IMR-90 (cell line): ENCODE measurements around the gene EGLN1. TPM values are rescaled to one million over a fixed set of nuclear protein-coding genes. Genes with fewer than 3 reads are reported as not detected.

ENCODE experiments used
- ATAC-seq: fragments of 200-7000 bp; cut with Tn5 transposase; 2 replicates; pipeline ENCODE4 v1.9.1; 2020; ENCODE audit warnings: low read depth, mild to moderate bottlenecking, moderate library complexity
- BruUV-seq: library from RNA; stranded (reverse); fragments of 400-500 nt; replicated peaks from 2 replicates; lab custom pipeline; 2021; lab: Mats Ljungman, UMichigan
- CTCF ChIA-PET: fragments of 300-600 bp; formaldehyde crosslinking; extraction: SDS; loops from one replicate; lab custom pipeline; 2021; ENCODE audit warnings: antibody characterized with exemption; lab: Yijun Ruan, JAX
- POLR2A ChIA-PET: fragments of 300-600 bp; sonication (Branson Sonifier 250); formaldehyde crosslinking; loops from one replicate; lab custom pipeline; 2022; ENCODE audit warnings: antibody characterized with exemption; ENCODE audit not compliant: unreplicated experiment; lab: Charles Lee
- DNase-seq: peaks from one replicate; pipeline ENCODE4 v3.0.0; 2013
- H2AFZ ChIP-seq: replicated peaks from 2 replicates; pipeline ENCODE3; 2013; ENCODE audit warnings: low read length, mild to moderate bottlenecking; ENCODE audit not compliant: poor library complexity
- H2AK5ac ChIP-seq: 2 replicates; pipeline ENCODE4 v1.6.1; 2013; ENCODE audit warnings: low read depth, low read length, inconsistent platforms
- H2AK9ac ChIP-seq: replicated peaks from 2 replicates; pipeline ENCODE3; 2013; ENCODE audit warnings: mild to moderate bottlenecking, low read depth, low read length, moderate library complexity; ENCODE audit not compliant: poor library complexity
- H2BK120ac ChIP-seq: 2 replicates; pipeline ENCODE4 v1.6.1; 2013; ENCODE audit warnings: low read depth, low read length, inconsistent platforms
- H2BK15ac ChIP-seq: 3 replicates; pipeline ENCODE4 v1.6.1; 2013; ENCODE audit warnings: low read depth, low read length, inconsistent platforms
- H2BK20ac ChIP-seq: 2 replicates; pipeline ENCODE4 v1.6.1; 2013; ENCODE audit warnings: low read depth, mild to moderate bottlenecking, inconsistent platforms, low read length, moderate library complexity
- H2BK5ac ChIP-seq: 2 replicates; pipeline ENCODE4 v1.6.1; 2013; ENCODE audit warnings: mild to moderate bottlenecking, low read depth, low read length, inconsistent platforms; ENCODE audit not compliant: poor library complexity, severe bottlenecking
- H3K14ac ChIP-seq: replicated peaks from 2 replicates; pipeline ENCODE4 v1.6.1; 2013; ENCODE audit warnings: low read depth, low read length, inconsistent platforms
- H3K18ac ChIP-seq: 2 replicates; pipeline ENCODE4 v1.6.1; 2013; ENCODE audit warnings: low read depth, low read length, control low read depth
- H3K23ac ChIP-seq: 2 replicates; pipeline ENCODE4 v1.6.1; 2013; ENCODE audit warnings: low read depth, low read length, inconsistent platforms
- H3K27ac ChIP-seq: 2 replicates; pipeline ENCODE4 v1.5.1; 2013; ENCODE audit warnings: mild to moderate bottlenecking, control low read depth, low read length; ENCODE audit not compliant: insufficient read depth
- H3K27me3 ChIP-seq: 2 replicates; pipeline ENCODE4 v1.6.1; 2013; ENCODE audit warnings: low read length; ENCODE audit not compliant: control insufficient read depth, insufficient read depth
- H3K36me3 ChIP-seq: 2 replicates; pipeline ENCODE4 v1.6.1; 2013; ENCODE audit warnings: low read length, mixed read lengths; ENCODE audit not compliant: control insufficient read depth, insufficient read depth
- H3K4ac ChIP-seq: 2 replicates; pipeline ENCODE4 v1.6.1; 2013; ENCODE audit warnings: low read depth, low read length, inconsistent platforms
- H3K4me1 ChIP-seq: 2 replicates; pipeline ENCODE4 v1.6.1; 2013; ENCODE audit warnings: low read length, mixed read lengths; ENCODE audit not compliant: control insufficient read depth, insufficient read depth
- H3K4me2 ChIP-seq: 2 replicates; pipeline ENCODE4 v1.6.1; 2013; ENCODE audit warnings: low read depth, mild to moderate bottlenecking, control low read depth, low read length, moderate library complexity
- H3K4me3 ChIP-seq: 2 replicates; pipeline ENCODE4 v1.5.1; 2013; ENCODE audit warnings: low read depth, mild to moderate bottlenecking, control low read depth, low read length, moderate library complexity; ENCODE audit not compliant: insufficient read depth
- H3K56ac ChIP-seq: 2 replicates; pipeline ENCODE4 v1.6.1; 2013; ENCODE audit warnings: low read length, inconsistent platforms; ENCODE audit not compliant: insufficient read depth; ENCODE audit errors: extremely low read depth
- H3K79me1 ChIP-seq, 2 experiments: 2 replicates each; pipeline ENCODE4 v1.6.1; 2013; ENCODE audit warnings: low read length in 2 of 2, inconsistent platforms in 1 of 2, low read depth in 1 of 2
- H3K9ac ChIP-seq: 2 replicates; pipeline ENCODE4 v1.6.1; 2013; ENCODE audit warnings: low read depth, low read length, control low read depth
- H3K9me1 ChIP-seq: 2 replicates; pipeline ENCODE4 v1.6.1; 2013; ENCODE audit warnings: low read length, inconsistent platforms; ENCODE audit not compliant: insufficient read depth
- H3K9me3 ChIP-seq: 2 replicates; pipeline ENCODE4 v1.6.1; 2013; ENCODE audit warnings: low read length; ENCODE audit not compliant: control insufficient read depth, insufficient read depth
- H4K20me1 ChIP-seq: 2 replicates; pipeline ENCODE4 v1.6.1; 2013; ENCODE audit warnings: low read length, inconsistent platforms; ENCODE audit not compliant: insufficient read depth
- H4K5ac ChIP-seq: 2 replicates; pipeline ENCODE4 v1.6.1; 2013; ENCODE audit warnings: mild to moderate bottlenecking, low read depth, low read length, control low read depth
- H4K8ac ChIP-seq, 2 experiments: 2 replicates each; pipeline ENCODE4 v1.6.1; 2013; ENCODE audit warnings: low read depth in 2 of 2, low read length in 2 of 2, control low read depth in 1 of 2, inconsistent platforms in 1 of 2
- H4K91ac ChIP-seq: 2 replicates; pipeline ENCODE4 v1.6.1; 2013; ENCODE audit warnings: low read depth, low read length, inconsistent platforms; ENCODE audit not compliant: insufficient read depth
- CEBPB ChIP-seq: IDR thresholded peaks from 2 replicates; pipeline ENCODE4 v1.6.1; 2012; ENCODE audit warnings: low read depth, low read length, improper control_type of control experiment
- MAFK ChIP-seq: IDR thresholded peaks from 2 replicates; pipeline ENCODE4 v1.6.1; 2012; ENCODE audit warnings: low read depth, low read length, improper control_type of control experiment
- MAZ ChIP-seq: IDR thresholded peaks from 2 replicates; pipeline ENCODE4 v1.6.1; 2012; ENCODE audit warnings: low read depth, mild to moderate bottlenecking, low read length, improper control_type of control experiment, moderate library complexity, borderline replicate concordance
- MXI1 ChIP-seq: IDR thresholded peaks from 2 replicates; pipeline ENCODE4 v1.6.1; 2012; ENCODE audit warnings: low read depth, mild to moderate bottlenecking, low read length, moderate library complexity, borderline replicate concordance
- RCOR1 ChIP-seq: IDR thresholded peaks from 2 replicates; pipeline ENCODE4 v1.6.1; 2012; ENCODE audit warnings: mild to moderate bottlenecking, low read length, improper control_type of control experiment; ENCODE audit not compliant: insufficient replicate concordance
- dilution Hi-C: fragments of 300-500 bp; cut with HindIII; formaldehyde crosslinking; loops from one replicate; pipeline ENCODE4 v1.14.3; 2018; ENCODE audit warnings: low sequenced_read_pairs; ENCODE audit not compliant: unreplicated experiment
- in situ Hi-C: fragments of 300-500 bp; cut with MboI; formaldehyde crosslinking; loops from 3 replicates; pipeline ENCODE4 v1.14.3; 2019; ENCODE audit warnings: low sequenced_read_pairs, inconsistent platforms, mixed read lengths
- intact Hi-C: fragments of 100-400 bp; cut with micrococcal nuclease; formaldehyde crosslinking; loops from 2 replicates; pipeline ENCODE4 v1.10.0; 2022
- polyA plus RNA-seq, 3 experiments: library from polyadenylated mRNA; depleted of rRNA; stranded (reverse); fragments of >200 nt; gene quantifications; 2 replicates each; pipeline ENCODE4 v1.2.3, GENCODE V29; 2012; ENCODE audit warnings: low replicate concordance in 1 of 3
- total RNA-seq: library from RNA; depleted of rRNA; stranded (reverse); fragments of >200 nt; gene quantifications from 2 replicates; pipeline ENCODE4 v1.2.3, GENCODE V29; 2012
- TF ChIP-seq, protein P1 (sequence below): fragments of 150-350 bp; IDR thresholded peaks from 2 replicates; pipeline ENCODE4 v1.6.1; 2017; ENCODE audit warnings: mild to moderate bottlenecking, antibody characterized with exemption, low read length, low read depth

Gene EGLN1
- total and polyA plus RNA-seq, 2 of the 4 experiments (the other 2 are of a cell fraction) = 25.7 to 26.9 TPM

DNA sequence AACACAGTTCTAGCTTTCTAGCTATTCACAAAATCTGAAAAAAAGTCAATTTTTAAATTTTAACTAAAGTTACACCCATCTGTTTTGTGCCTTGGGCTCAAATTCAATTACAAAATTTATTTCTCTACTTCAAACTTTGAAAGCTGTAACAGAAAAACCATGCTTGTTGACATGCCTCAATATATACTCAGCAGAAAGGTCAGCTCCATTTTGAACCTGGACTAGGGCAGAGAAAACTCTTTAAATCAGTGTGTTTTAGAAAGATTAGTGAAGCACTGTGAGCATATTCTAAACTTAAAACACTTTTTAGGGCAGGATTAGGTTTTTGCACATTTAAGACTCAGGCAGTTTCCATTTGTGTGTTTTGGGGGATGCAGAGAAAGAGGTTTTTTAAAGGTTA, 49.6 kb downstream of the EGLN1 start:
- CTCF ChIA-PET = interaction anchor here (0.6 kb wide), 1 partner anchor 215 kb away, joined by 10 read pairs; no protein-coding TSS in a partner anchor
- Histone ChIP-seq H3K4ac (no peak overlapping the region), H2BK120ac (no peak overlapping the region), H2BK5ac (no peak overlapping the region), H2AFZ (no peak overlapping the region), H3K4me2 (no peak overlapping the region), H2BK15ac (no peak overlapping the region), H4K91ac (no peak overlapping the region), H3K4me3 (no peak overlapping the region), H3K79me1 (peaks cover 25 to 49% of the 10 kb centered on the region in 2 experiments), H4K20me1 (peaks cover 18% of the 10 kb centered on the region), H3K9me3 (no peaks in the 10 kb centered on the region), H2AK5ac (no peak overlapping the region), H3K36me3 (peaks cover 7% of the 10 kb centered on the region), H3K9ac (no peak overlapping the region), H3K9me1 (peaks cover 13% of the 10 kb centered on the region), H3K27me3 (no peaks in the 10 kb centered on the region), H2BK20ac (no peak overlapping the region), H3K4me1 (no peaks in the 10 kb centered on the region; the same call in 1 of the 2 replicates), H3K27ac (no peak overlapping the region), H3K18ac (no peak overlapping the region), H3K23ac (no peak overlapping the region), H3K14ac (no peak overlapping the region), H4K8ac (no peak overlapping the region), H4K5ac (no peak overlapping the region), H3K56ac (no peak overlapping the region), H2AK9ac (no peak overlapping the region)
- ATAC-seq (peak; percentile 56; the same call in 1 of the 2 replicates), DNase-seq (no peak)
- intact Hi-C loops (no loop called here), dilution Hi-C loops (no loop called here), in situ Hi-C loops (no loop called here)
- POLR2A ChIA-PET = no interaction called here
- no TSS peak for BruUV-seq
- no peak for TF ChIP-seq MXI1
- no peak for TF ChIP-seq CEBPB
- TF ChIP-seq, protein P1, sequence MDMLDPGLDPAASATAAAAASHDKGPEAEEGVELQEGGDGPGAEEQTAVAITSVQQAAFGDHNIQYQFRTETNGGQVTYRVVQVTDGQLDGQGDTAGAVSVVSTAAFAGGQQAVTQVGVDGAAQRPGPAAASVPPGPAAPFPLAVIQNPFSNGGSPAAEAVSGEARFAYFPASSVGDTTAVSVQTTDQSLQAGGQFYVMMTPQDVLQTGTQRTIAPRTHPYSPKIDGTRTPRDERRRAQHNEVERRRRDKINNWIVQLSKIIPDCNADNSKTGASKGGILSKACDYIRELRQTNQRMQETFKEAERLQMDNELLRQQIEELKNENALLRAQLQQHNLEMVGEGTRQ = no peak
- TF ChIP-seq RCOR1 = no peak
- TF ChIP-seq MAFK = no peak
- TF ChIP-seq MAZ = no peak
